Neuronal stem cell (in vitro differentiated cells): ENCODE measurements around the gene PTPN21.

Source experiments
- DNase-seq: peaks from one replicate; pipeline ENCODE4 v3.0.0-alpha.2; 2013; ENCODE audit warnings: low spot score
- H2AFZ ChIP-seq: one replicate; pipeline ENCODE4 v1.6.1; 2013; ENCODE audit warnings: mild to moderate bottlenecking, low read length, inconsistent platforms
- H2AK5ac ChIP-seq: 2 replicates; pipeline ENCODE4 v1.6.1; 2013; ENCODE audit warnings: low read depth, mild to moderate bottlenecking, inconsistent platforms, low read length, moderate library complexity, mixed read lengths
- H2BK120ac ChIP-seq: 2 replicates; pipeline ENCODE4 v1.6.1; 2013; ENCODE audit warnings: low read depth, mild to moderate bottlenecking, inconsistent platforms, low read length, moderate library complexity, mixed read lengths
- H2BK12ac ChIP-seq: one replicate; pipeline ENCODE4 v1.6.1; 2013; ENCODE audit warnings: low read length, inconsistent platforms
- H2BK15ac ChIP-seq: 2 replicates; pipeline ENCODE4 v1.6.1; 2013; ENCODE audit warnings: mild to moderate bottlenecking, low read length, inconsistent platforms, mixed read lengths
- H2BK5ac ChIP-seq: one replicate; pipeline ENCODE4 v1.6.1; 2013; ENCODE audit warnings: inconsistent platforms, mild to moderate bottlenecking, low read length, moderate library complexity
- H3K14ac ChIP-seq: one replicate; pipeline ENCODE4 v1.6.1; 2013; ENCODE audit warnings: low read length, inconsistent platforms
- H3K18ac ChIP-seq: 2 replicates; pipeline ENCODE4 v1.6.1; 2013; ENCODE audit warnings: low read length, inconsistent platforms
- H3K23ac ChIP-seq: 2 replicates; pipeline ENCODE4 v1.6.1; 2013; ENCODE audit warnings: low read depth, mild to moderate bottlenecking, mixed read lengths, low read length, inconsistent platforms; ENCODE audit not compliant: poor library complexity
- H3K27ac ChIP-seq: replicated peaks from 3 replicates; pipeline ENCODE4 v1.5.1; 2013; ENCODE audit warnings: low read length, inconsistent platforms
- H3K27me3 ChIP-seq, 3 experiments: 2 replicates each; pipeline ENCODE4 v1.6.1; 2013; ENCODE audit warnings: low read length in 3 of 3, mild to moderate bottlenecking in 2 of 3, inconsistent platforms in 1 of 3, low read depth in 1 of 3, mixed read lengths in 1 of 3, moderate library complexity in 1 of 3; ENCODE audit not compliant: control insufficient read depth in 3 of 3, insufficient read depth in 3 of 3
- H3K36me3 ChIP-seq, 2 donors: replicated peaks in 1 of 2; 2 replicates each; pipeline ENCODE4 v1.6.1; 2013; ENCODE audit warnings: low read length in 2 of 2; ENCODE audit not compliant: control insufficient read depth in 2 of 2, insufficient read depth in 2 of 2
- H3K4ac ChIP-seq: 2 replicates; pipeline ENCODE4 v1.6.1; 2013; ENCODE audit warnings: inconsistent platforms, mild to moderate bottlenecking, low read length, moderate library complexity
- H3K4me1 ChIP-seq, 2 donors: 1 replicate in 1 of 2; 2 replicates in 1 of 2; pipeline ENCODE4 v1.6.1; 2013; ENCODE audit warnings: low read length in 2 of 2, low read depth in 1 of 2; ENCODE audit not compliant: control insufficient read depth in 2 of 2, insufficient read depth in 1 of 2
- H3K4me2 ChIP-seq: one replicate; pipeline ENCODE4 v1.6.1; 2013; ENCODE audit warnings: mild to moderate bottlenecking, low read length, inconsistent platforms; ENCODE audit not compliant: insufficient read depth, poor library complexity, severe bottlenecking
- H3K4me3 ChIP-seq, 2 donors: 2 replicates each; pipeline ENCODE4 v1.5.1; 2013; ENCODE audit warnings: low read length in 2 of 2, mild to moderate bottlenecking in 2 of 2, inconsistent platforms in 1 of 2, moderate library complexity in 1 of 2
- H3K79me1 ChIP-seq: one replicate; pipeline ENCODE4 v1.6.1; 2013; ENCODE audit warnings: low read depth, mild to moderate bottlenecking, inconsistent platforms, low read length, moderate library complexity
- H3K9ac ChIP-seq: one replicate; pipeline ENCODE4 v1.6.1; 2013; ENCODE audit warnings: mild to moderate bottlenecking, low read depth, low read length, inconsistent platforms; ENCODE audit not compliant: poor library complexity
- H3K9me3 ChIP-seq, 2 donors: replicated peaks in 1 of 2; 2 replicates each; pipeline versions ENCODE3 to v1.6.1; 2013; ENCODE audit warnings: low read length in 2 of 2, mild to moderate bottlenecking in 2 of 2, inconsistent platforms in 1 of 2, low read depth in 1 of 2, mixed read lengths in 1 of 2, moderate library complexity in 1 of 2; ENCODE audit not compliant: control insufficient read depth in 2 of 2, insufficient read depth in 1 of 2
- H4K8ac ChIP-seq: one replicate; pipeline ENCODE4 v1.6.1; 2013; ENCODE audit warnings: low read depth, mild to moderate bottlenecking, inconsistent platforms, low read length, moderate library complexity
- H4K91ac ChIP-seq: one replicate; pipeline ENCODE4 v1.6.1; 2013; ENCODE audit warnings: low read length, low read depth, mild to moderate bottlenecking, inconsistent platforms; ENCODE audit not compliant: poor library complexity
- WGBS, 2 donors: extraction: QIAGEN DNeasy Blood & Tissue Kit; methylation state at CpG; one replicate each; pipeline ENCODE4 v1.1.7; 2013; ENCODE audit warnings: missing lambda C conversion rate in 2 of 2, mixed read lengths in 1 of 2; ENCODE audit not compliant: insufficient read length in 2 of 2, insufficient replicate concordance in 1 of 2; ENCODE audit errors: extremely low coverage in 2 of 2; 5-methylcytosine and 5-hydroxymethylcytosine counted together

The PTPN21 gene

DNA sequence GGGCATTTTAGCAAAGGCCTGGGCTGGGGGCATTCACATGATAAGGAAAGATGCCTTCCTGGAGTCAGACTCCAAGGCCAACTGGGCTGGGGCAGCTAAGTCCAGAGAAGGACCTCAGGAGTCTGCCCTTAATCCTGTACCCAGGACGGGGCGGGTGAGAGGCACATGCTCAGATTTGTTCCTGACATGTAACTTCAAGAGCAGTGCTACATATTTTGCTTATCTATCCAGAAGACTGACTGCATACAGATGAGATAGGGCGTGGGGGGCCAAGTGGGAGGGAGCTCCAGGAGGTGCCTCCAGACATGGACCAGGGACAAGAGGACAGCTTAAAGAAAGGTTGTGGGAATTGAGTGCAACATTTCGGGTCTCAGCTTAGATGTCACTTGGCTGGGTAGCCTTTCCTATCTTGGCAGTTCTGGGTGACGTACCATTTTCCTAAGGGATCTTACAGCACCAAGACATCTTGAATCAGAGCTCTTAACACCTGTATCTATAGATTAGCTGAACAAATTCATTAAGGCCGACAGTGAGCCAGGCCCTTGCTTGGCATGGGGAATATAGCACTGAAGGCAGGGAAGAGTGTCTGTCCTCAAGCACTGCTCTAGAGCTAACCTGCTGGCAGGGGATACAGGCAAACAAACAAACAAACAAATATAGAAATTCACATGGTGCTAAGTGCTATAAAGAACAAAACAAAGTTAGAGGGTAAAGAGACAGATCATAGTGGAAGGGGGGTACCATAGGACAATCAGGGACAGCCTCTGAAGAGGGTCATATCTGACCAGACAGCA is 61.2 kb downstream of the PTPN21 start:
- no peak overlapping the region for H4K8ac ChIP-seq
- no peak overlapping the region for H2BK12ac ChIP-seq
- H3K27me3 ChIP-seq, result no peaks in the 10 kb centered on the region
- H3K4me2 ChIP-seq, result no peak overlapping the region
- H2BK120ac ChIP-seq, result no peak overlapping the region
- no peak overlapping the region for H2AK5ac ChIP-seq
- H3K14ac ChIP-seq, result no peak overlapping the region
- H3K9me3 ChIP-seq, result no peaks in the 10 kb centered on the region
- DNase-seq, result no peak
- H3K4me3 ChIP-seq, result no peak overlapping the region
- no peak overlapping the region for H2BK15ac ChIP-seq
- peaks cover 3% of the 10 kb centered on the region in 2 donors for H3K4me1 ChIP-seq
- no peak overlapping the region for H3K23ac ChIP-seq
- H3K27ac ChIP-seq, result no peak overlapping the region
- no peak overlapping the region for H2AFZ ChIP-seq
- WGBS, 2 donors, result no CpG with 5 or more reads among the region's 6 CpGs
- H3K9ac ChIP-seq, result no peak overlapping the region
- no peak overlapping the region for H2BK5ac ChIP-seq
- no peaks in the 10 kb centered on the region for H3K79me1 ChIP-seq
- H3K18ac ChIP-seq, result no peak overlapping the region
- peaks cover 28 to 57% of the 10 kb centered on the region in 2 donors for H3K36me3 ChIP-seq
- H3K4ac ChIP-seq, result no peak overlapping the region
- H4K91ac ChIP-seq, result no peak overlapping the region

DNA sequence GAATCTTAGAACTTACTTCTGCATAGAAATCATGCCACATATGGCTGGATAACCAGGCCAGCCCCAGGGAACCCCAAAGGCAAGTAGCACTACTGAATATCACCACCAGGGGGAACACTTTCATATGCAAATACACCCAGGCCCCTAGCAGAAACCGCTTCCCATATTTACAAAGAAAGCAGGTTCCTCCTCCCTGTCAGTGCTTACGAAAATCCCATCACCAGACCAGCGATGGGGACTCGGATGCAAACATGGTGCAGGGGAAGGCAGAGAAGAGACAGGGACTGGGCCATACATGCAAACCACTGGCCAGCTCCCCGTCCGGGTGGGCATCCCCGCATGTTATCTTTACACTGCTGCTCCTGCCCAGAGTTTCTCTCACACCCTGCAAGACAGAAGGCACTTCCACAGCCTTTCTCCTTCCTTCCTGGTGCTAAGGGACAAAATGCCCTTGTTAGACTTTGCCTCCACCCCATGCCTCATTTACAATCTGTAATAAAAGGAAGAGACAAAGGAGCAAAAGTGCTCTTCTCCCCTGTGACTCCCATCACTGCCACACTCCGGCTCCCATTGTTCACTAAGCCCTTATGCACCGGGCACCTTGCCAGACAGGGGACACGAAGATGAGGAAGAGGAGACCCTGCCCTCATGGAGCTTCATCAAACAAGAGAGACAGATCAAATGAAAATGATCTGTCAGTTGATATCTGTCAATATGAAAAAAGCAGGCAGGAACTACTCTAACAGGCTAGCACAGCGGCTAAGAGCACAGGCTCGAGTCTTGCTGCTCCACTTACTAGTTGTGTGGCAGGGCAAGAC is 62.3 kb downstream of the PTPN21 start:
- Histone ChIP-seq H3K23ac (no peak overlapping the region), H3K79me1 (no peaks in the 10 kb centered on the region), H3K4me2 (no peak overlapping the region), H3K4me3 (no peak overlapping the region), H2BK12ac (no peak overlapping the region), H3K14ac (no peak overlapping the region), H4K8ac (no peak overlapping the region), H4K91ac (no peak overlapping the region), H2BK15ac (no peak overlapping the region), H3K18ac (no peak overlapping the region), H3K9me3 (no peaks in the 10 kb centered on the region), H2AFZ (peak overlapping the region; percentile 58), H3K9ac (no peak overlapping the region), H3K27ac (no peak overlapping the region), H2AK5ac (no peak overlapping the region), H3K27me3 (no peaks in the 10 kb centered on the region), H3K36me3 (peaks cover 29 to 58% of the 10 kb centered on the region in 2 donors), H2BK120ac (no peak overlapping the region), H2BK5ac (no peak overlapping the region), H3K4me1 (peaks cover 3% of the 10 kb centered on the region in 2 donors), H3K4ac (no peak overlapping the region)
- no CpG with 5 or more reads among the region's 12 CpGs for WGBS, 2 donors
- peak; percentile 79 for DNase-seq

DNA sequence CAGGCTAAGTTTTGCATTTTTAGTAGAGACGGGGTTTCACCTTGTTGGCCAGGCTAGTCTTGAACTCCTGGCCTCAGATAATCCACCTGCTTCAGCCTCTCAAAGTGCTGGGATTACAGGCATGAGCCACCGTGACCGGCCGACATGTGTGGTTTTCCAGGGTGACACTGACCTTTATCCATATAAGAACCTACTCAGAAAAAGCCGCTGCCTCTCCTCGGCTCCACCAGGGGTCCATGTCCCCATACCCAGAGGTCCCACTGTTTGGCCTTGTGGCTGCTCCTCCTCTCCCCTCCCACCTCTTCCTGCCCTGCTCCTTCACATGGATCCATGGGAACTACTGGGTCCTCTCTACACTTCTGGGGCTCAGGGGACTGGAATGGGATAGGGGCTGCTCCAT is 64.6 kb downstream of the PTPN21 start:
- Histone ChIP-seq H3K27ac (no peak overlapping the region), H3K9ac (no peak overlapping the region), H3K23ac (no peak overlapping the region), H3K14ac (no peak overlapping the region), H2BK12ac (no peak overlapping the region), H3K4me2 (no peak overlapping the region), H2BK15ac (no peak overlapping the region), H4K8ac (no peak overlapping the region), H3K9me3 (no peaks in the 10 kb centered on the region), H3K4me1 (peaks cover 3% of the 10 kb centered on the region in 2 donors), H2AFZ (no peak overlapping the region), H3K36me3 (peaks cover 26 to 49% of the 10 kb centered on the region in 2 donors), H3K4me3 (no peak overlapping the region), H3K4ac (no peak overlapping the region), H3K27me3 (no peaks in the 10 kb centered on the region), H4K91ac (no peak overlapping the region), H2BK120ac (no peak overlapping the region), H2AK5ac (no peak overlapping the region), H3K18ac (no peak overlapping the region), H3K79me1 (no peaks in the 10 kb centered on the region), H2BK5ac (no peak overlapping the region)
- WGBS, 2 donors, result no CpG with 5 or more reads among the region's 6 CpGs
- no peak for DNase-seq

DNA sequence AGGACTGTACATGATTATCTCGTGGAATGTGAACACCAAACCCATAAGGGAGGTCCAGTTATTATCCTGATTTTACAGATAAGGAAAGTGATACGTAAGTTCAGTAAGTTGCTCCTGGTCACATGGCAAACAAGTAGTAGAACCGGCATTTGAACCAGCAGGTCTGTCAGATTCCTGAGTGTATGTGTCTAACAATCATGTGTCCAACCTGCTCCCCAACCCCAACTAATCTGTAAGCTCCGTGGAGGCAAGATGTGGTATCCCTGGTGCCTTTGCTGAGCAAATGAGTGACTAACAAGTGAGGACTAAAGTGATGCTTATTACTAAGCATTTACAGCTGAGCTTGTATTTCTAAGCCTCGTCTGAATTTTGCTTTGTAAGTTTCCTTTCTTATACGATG is 65.9 kb downstream of the PTPN21 start:
- no peak overlapping the region for H2BK120ac ChIP-seq
- H4K8ac ChIP-seq, result no peak overlapping the region
- DNase-seq, result no peak
- H2BK5ac ChIP-seq, result no peak overlapping the region
- no peak overlapping the region for H2BK12ac ChIP-seq
- no peak overlapping the region for H3K4ac ChIP-seq
- no peak overlapping the region for H4K91ac ChIP-seq
- H3K79me1 ChIP-seq, result no peaks in the 10 kb centered on the region
- H3K14ac ChIP-seq, result no peak overlapping the region
- no peak overlapping the region for H3K4me3 ChIP-seq
- H2AFZ ChIP-seq, result no peak overlapping the region
- WGBS, 2 donors, result no CpG with 5 or more reads among the region's 6 CpGs
- peaks cover 21 to 54% of the 10 kb centered on the region in 2 donors for H3K36me3 ChIP-seq
- H3K9me3 ChIP-seq, result no peaks in the 10 kb centered on the region
- no peak overlapping the region for H3K23ac ChIP-seq
- no peak overlapping the region for H2AK5ac ChIP-seq
- no peak overlapping the region for H3K9ac ChIP-seq
- peaks cover 3% of the 10 kb centered on the region in 2 donors for H3K4me1 ChIP-seq
- H3K4me2 ChIP-seq, result no peak overlapping the region
- no peak overlapping the region for H2BK15ac ChIP-seq
- H3K27ac ChIP-seq, result no peak overlapping the region
- H3K27me3 ChIP-seq, result no peaks in the 10 kb centered on the region
- no peak overlapping the region for H3K18ac ChIP-seq
